Transverse colon (tissue), 4 donors: ENCODE results near the gene KCNMB1.

Source experiments
- EP300 ChIP-seq: sonication (generic); formaldehyde crosslinking; IDR thresholded peaks from one replicate; pipeline ENCODE4 v1.6.1; 2017; ENCODE audit warnings: antibody characterized with exemption, low read depth
- POLR2A ChIP-seq: fragments of 450-650 bp; IDR thresholded peaks from one replicate; pipeline ENCODE4 v1.6.1; 2016; ENCODE audit warnings: antibody characterized with exemption, mild to moderate bottlenecking, moderate library complexity
- POLR2AphosphoS5 ChIP-seq, 3 donors: sonication (generic); formaldehyde crosslinking; IDR thresholded peaks; one replicate each; pipeline ENCODE4 v1.6.1; 2016; ENCODE audit warnings: antibody characterized with exemption in 3 of 3
- TF ChIP-seq, protein P1 (sequence below), 5 experiments: fragments of 200-600 bp in 3 of 5; fragments of 450-650 bp in 2 of 5; sonication (generic) in 3 of 5; IDR thresholded peaks; 1 replicate in 2 of 5; 2 replicates in 3 of 5; pipeline ENCODE4 v1.5.1; 2016 to 2017; ENCODE audit warnings: antibody characterized with exemption in 5 of 5, inconsistent platforms in 3 of 5, mild to moderate bottlenecking in 2 of 5, moderate library complexity in 1 of 5

DNA sequence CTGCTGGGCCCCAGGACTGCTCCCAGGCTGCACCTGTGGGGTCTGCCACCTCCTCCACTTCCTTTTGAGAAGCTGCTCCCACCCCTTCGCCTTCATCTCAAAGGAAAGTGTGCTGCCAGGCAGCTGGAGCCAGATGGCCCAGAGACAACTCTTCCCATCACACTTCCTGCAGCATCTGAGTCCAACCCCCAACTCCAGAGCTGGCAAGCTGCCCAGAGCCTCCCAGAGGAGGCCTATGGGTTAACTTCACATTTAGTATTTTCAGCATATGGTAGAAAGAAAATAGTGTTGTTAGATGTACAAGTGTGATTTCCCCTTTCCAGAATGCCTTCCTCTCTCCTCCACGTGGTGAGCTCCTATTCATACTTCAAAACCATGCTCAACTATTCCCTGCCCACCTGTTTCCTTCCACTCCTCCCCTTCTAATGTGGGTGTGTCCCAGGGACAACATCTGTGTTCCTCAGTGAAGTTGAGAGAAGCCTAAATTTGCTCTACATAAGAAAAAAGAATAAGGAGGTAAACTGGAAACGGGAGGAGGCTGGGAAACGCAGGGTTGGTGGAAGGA, 38.6 kb upstream of the KCNMB1 start:
- TF ChIP-seq, protein P1, sequence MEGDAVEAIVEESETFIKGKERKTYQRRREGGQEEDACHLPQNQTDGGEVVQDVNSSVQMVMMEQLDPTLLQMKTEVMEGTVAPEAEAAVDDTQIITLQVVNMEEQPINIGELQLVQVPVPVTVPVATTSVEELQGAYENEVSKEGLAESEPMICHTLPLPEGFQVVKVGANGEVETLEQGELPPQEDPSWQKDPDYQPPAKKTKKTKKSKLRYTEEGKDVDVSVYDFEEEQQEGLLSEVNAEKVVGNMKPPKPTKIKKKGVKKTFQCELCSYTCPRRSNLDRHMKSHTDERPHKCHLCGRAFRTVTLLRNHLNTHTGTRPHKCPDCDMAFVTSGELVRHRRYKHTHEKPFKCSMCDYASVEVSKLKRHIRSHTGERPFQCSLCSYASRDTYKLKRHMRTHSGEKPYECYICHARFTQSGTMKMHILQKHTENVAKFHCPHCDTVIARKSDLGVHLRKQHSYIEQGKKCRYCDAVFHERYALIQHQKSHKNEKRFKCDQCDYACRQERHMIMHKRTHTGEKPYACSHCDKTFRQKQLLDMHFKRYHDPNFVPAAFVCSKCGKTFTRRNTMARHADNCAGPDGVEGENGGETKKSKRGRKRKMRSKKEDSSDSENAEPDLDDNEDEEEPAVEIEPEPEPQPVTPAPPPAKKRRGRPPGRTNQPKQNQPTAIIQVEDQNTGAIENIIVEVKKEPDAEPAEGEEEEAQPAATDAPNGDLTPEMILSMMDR (IDR thresholded peaks at IDR 0.05): no peak
- TF ChIP-seq POLR2A (no peak), EP300 (no peak), POLR2AphosphoS5 (IDR thresholded peaks at IDR 0.05) (no peak)
